SK-N-SH (cell line): Measurements from ENCODE around the gene PRDM15.

Source experiments
- CHD2 ChIP-seq: fragments of 150-350 bp; IDR thresholded peaks from 2 replicates; pipeline ENCODE4 v1.6.1; 2018; ENCODE audit warnings: low read length; ENCODE audit not compliant: partially characterized antibody
- GABPA ChIP-seq: IDR thresholded peaks from 2 replicates; pipeline ENCODE4 v1.4.0; 2012; ENCODE audit warnings: low read depth, mild to moderate bottlenecking
- MXI1 ChIP-seq: IDR thresholded peaks from 2 replicates; pipeline ENCODE4 v1.6.1; 2012; ENCODE audit warnings: mild to moderate bottlenecking, low read depth, low read length, improper control_type of control experiment
- NFIC ChIP-seq: IDR thresholded peaks from 2 replicates; pipeline ENCODE4 v1.4.0; 2012; ENCODE audit warnings: borderline replicate concordance
- NRF1 ChIP-seq: IDR thresholded peaks from 2 replicates; pipeline ENCODE4 v1.6.1; 2012; ENCODE audit warnings: low read depth, mild to moderate bottlenecking, low read length
- POLR2AphosphoS5 ChIP-seq: IDR thresholded peaks from 2 replicates; pipeline ENCODE4 v1.6.1; 2012; ENCODE audit warnings: low read depth, low read length
- RAD21 ChIP-seq: IDR thresholded peaks from 2 replicates; pipeline ENCODE4 v1.6.1; 2012; ENCODE audit warnings: mild to moderate bottlenecking, low read length
- RFX5 ChIP-seq: IDR thresholded peaks from 2 replicates; pipeline ENCODE4 v1.6.1; 2012; ENCODE audit warnings: mild to moderate bottlenecking, improper control_type of control experiment, low read length
- TCF12 ChIP-seq: IDR thresholded peaks from 2 replicates; pipeline ENCODE4 v1.4.0; 2012
- TEAD4 ChIP-seq: IDR thresholded peaks from 2 replicates; pipeline ENCODE4 v1.4.0; 2012; ENCODE audit warnings: mild to moderate bottlenecking, borderline replicate concordance; ENCODE audit not compliant: insufficient read depth
- TF ChIP-seq, protein P1 (sequence below): fragments of 200-600 bp; sonication (generic); IDR thresholded peaks from 2 replicates; pipeline ENCODE4 v1.6.1; 2017; ENCODE audit warnings: antibody characterized with exemption, mild to moderate bottlenecking, moderate library complexity
- TF ChIP-seq, protein P2 (sequence below): IDR thresholded peaks from 2 replicates; pipeline ENCODE4 v1.4.0; 2012; ENCODE audit warnings: low read depth, borderline replicate concordance
- TF ChIP-seq, protein P3 (sequence below): IDR thresholded peaks from 2 replicates; pipeline ENCODE4 v1.6.1; 2012; ENCODE audit warnings: mild to moderate bottlenecking, low read depth, low read length, moderate library complexity

DNA sequence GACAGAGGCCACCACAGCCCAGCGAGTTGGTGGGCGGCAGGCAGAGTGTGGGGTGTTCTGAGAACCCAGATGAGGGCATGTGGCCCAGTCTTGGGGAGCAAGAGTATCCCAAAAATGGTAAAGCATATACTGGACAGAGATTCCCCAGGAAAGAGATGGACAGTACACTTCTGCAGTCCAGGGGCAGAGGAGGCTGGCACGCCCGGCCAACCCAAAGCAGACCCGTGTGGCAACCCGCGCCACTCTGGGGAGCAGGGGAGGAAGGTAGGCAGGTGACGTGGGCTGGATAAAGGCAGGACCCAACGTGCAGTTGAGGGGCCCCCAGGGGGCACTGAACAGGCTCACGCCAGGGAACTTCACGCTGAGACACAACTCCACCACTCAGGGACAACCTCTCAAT lies 65.9 kb downstream of the PRDM15 start:
- TF ChIP-seq, protein P1, sequence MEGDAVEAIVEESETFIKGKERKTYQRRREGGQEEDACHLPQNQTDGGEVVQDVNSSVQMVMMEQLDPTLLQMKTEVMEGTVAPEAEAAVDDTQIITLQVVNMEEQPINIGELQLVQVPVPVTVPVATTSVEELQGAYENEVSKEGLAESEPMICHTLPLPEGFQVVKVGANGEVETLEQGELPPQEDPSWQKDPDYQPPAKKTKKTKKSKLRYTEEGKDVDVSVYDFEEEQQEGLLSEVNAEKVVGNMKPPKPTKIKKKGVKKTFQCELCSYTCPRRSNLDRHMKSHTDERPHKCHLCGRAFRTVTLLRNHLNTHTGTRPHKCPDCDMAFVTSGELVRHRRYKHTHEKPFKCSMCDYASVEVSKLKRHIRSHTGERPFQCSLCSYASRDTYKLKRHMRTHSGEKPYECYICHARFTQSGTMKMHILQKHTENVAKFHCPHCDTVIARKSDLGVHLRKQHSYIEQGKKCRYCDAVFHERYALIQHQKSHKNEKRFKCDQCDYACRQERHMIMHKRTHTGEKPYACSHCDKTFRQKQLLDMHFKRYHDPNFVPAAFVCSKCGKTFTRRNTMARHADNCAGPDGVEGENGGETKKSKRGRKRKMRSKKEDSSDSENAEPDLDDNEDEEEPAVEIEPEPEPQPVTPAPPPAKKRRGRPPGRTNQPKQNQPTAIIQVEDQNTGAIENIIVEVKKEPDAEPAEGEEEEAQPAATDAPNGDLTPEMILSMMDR: no peak
- TF ChIP-seq RAD21: no peak
- no peak for TF ChIP-seq TCF12
- no peak for TF ChIP-seq CHD2
- TF ChIP-seq, protein P2, sequence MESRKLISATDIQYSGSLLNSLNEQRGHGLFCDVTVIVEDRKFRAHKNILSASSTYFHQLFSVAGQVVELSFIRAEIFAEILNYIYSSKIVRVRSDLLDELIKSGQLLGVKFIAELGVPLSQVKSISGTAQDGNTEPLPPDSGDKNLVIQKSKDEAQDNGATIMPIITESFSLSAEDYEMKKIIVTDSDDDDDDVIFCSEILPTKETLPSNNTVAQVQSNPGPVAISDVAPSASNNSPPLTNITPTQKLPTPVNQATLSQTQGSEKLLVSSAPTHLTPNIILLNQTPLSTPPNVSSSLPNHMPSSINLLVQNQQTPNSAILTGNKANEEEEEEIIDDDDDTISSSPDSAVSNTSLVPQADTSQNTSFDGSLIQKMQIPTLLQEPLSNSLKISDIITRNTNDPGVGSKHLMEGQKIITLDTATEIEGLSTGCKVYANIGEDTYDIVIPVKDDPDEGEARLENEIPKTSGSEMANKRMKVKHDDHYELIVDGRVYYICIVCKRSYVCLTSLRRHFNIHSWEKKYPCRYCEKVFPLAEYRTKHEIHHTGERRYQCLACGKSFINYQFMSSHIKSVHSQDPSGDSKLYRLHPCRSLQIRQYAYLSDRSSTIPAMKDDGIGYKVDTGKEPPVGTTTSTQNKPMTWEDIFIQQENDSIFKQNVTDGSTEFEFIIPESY: no peak
- no peak for TF ChIP-seq NFIC
- TF ChIP-seq, protein P3, sequence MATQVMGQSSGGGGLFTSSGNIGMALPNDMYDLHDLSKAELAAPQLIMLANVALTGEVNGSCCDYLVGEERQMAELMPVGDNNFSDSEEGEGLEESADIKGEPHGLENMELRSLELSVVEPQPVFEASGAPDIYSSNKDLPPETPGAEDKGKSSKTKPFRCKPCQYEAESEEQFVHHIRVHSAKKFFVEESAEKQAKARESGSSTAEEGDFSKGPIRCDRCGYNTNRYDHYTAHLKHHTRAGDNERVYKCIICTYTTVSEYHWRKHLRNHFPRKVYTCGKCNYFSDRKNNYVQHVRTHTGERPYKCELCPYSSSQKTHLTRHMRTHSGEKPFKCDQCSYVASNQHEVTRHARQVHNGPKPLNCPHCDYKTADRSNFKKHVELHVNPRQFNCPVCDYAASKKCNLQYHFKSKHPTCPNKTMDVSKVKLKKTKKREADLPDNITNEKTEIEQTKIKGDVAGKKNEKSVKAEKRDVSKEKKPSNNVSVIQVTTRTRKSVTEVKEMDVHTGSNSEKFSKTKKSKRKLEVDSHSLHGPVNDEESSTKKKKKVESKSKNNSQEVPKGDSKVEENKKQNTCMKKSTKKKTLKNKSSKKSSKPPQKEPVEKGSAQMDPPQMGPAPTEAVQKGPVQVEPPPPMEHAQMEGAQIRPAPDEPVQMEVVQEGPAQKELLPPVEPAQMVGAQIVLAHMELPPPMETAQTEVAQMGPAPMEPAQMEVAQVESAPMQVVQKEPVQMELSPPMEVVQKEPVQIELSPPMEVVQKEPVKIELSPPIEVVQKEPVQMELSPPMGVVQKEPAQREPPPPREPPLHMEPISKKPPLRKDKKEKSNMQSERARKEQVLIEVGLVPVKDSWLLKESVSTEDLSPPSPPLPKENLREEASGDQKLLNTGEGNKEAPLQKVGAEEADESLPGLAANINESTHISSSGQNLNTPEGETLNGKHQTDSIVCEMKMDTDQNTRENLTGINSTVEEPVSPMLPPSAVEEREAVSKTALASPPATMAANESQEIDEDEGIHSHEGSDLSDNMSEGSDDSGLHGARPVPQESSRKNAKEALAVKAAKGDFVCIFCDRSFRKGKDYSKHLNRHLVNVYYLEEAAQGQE: no peak
- no peak for TF ChIP-seq GABPA
- no peak for TF ChIP-seq TEAD4
- no peak for TF ChIP-seq NRF1
- no peak for TF ChIP-seq RFX5
- TF ChIP-seq POLR2AphosphoS5: no peak
- TF ChIP-seq MXI1: no peak
